Dendritic cell treated with granulocyte-macrophage colony-stimulating factor and Interleukin-4, amounts not matched to agents 40 ng/mL and 50 ng/mL, for 4 days (primary cell): ENCODE measurements around the gene G2E3.
"Not testable (repeated sequence)": the region's sequence is repeated elsewhere in the genome, so short reads cannot be mapped to it uniquely, and the experiment has no call there.

Source experiments
- H3K27ac Mint-ChIP-seq: one replicate; pipeline ENCODE4 v1.8.0; 2022; ENCODE audit warnings: mild to moderate bottlenecking, mixed read lengths
- H3K27me3 Mint-ChIP-seq: one replicate; pipeline ENCODE4 v1.8.0; 2022; ENCODE audit warnings: mild to moderate bottlenecking, mixed read lengths
- H3K36me3 Mint-ChIP-seq: one replicate; pipeline ENCODE4 v1.8.0; 2022; ENCODE audit warnings: low read depth, mixed read lengths
- H3K4me1 Mint-ChIP-seq: one replicate; pipeline ENCODE4 v1.8.0; 2022; ENCODE audit warnings: low read depth, mixed read lengths
- H3K4me3 Mint-ChIP-seq: one replicate; pipeline ENCODE4 v1.8.0; 2022; ENCODE audit warnings: mild to moderate bottlenecking, moderate library complexity, mixed read lengths
- H3K9me3 Mint-ChIP-seq: one replicate; pipeline ENCODE4 v1.8.0; 2022; ENCODE audit warnings: mixed read lengths
- intact Hi-C: fragments of 100-400 bp; cut with micrococcal nuclease; formaldehyde crosslinking; loops from one replicate; pipeline ENCODE4 v1.15.0; 2022

Gene G2E3

DNA sequence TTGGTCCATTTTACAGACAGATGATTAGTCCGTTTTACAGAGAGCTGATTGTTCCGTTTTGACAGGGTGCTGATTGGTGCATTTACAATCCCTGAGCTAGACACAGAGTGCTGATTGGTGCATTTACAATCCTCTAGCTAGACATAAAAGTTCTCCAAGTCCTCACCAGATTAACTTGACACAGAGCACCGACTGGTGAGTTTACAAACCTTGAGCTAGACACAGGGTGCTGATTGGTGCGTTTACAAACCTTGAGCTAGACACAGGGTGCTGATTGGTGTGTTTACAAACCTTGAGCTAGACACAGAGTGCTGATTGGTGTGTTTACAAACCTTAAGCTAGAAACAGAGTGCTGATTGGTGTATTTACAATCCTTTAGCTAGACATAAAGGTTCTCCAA lies 12.2 kb upstream of the G2E3 start:
- H3K27me3 Mint-ChIP-seq, H3K9me3 Mint-ChIP-seq, H3K4me3 Mint-ChIP-seq, H3K4me1 Mint-ChIP-seq, H3K36me3 Mint-ChIP-seq, H3K27ac Mint-ChIP-seq, intact Hi-C loops: not testable (repeated sequence)

DNA sequence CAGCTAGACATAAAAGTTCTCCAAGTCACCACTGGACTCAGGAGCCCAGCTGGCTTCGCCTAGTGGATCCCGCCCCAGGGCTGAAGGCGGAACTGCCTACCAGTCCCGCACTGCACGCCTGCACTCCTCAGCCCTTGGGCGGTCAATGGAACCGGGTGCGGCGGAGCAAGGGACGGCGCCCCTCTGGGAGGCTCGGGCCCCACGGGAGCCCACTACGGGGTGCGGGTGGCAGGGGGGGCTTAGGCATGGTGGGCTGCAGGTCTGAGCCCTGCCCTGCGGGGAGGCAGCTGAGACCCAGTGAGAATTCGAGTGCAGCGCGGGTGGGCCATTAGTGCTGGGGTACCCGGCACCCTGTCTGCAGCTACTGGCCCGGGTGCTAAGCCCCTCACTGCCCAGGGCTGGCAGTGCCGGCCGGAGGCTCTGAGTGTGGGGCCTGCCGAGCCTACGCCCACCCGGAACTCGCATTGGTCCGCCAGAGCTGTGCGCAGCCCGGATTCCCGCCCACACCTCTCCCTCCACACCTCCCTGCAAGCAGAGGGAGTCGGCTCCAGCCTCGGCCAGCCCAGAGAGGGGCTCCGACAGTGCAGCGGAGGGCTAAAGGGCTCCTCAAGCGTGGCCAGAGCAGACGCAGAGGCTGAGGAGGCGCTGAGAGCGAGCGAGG lies 11.4 kb upstream of the G2E3 start:
- no peaks in the 10 kb centered on the region for H3K9me3 Mint-ChIP-seq
- H3K4me3 Mint-ChIP-seq = no peak overlapping the region
- intact Hi-C loops = no loop called here
- peaks cover 6% of the 10 kb centered on the region for H3K27me3 Mint-ChIP-seq
- no peak overlapping the region for H3K27ac Mint-ChIP-seq
- H3K4me1 Mint-ChIP-seq = no peaks in the 10 kb centered on the region
- no peaks in the 10 kb centered on the region for H3K36me3 Mint-ChIP-seq

DNA sequence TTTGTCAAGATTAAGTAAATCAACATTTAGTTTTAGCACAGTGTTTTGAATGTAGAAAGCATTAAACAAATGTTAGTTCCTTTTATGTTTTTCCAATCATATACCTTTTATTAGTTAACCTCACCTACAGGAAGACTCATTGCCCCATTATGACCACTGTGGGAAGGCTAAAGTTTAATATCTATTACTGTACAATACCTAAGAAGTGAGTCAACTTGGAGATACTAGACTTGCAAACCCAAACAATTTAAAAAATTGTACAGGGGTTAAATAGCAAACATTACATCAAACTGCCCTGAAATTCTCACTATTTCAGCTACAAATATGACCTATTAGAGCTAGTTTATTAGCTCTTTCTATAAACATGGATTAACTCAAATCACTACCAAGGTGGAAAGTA lies 8.6 kb upstream of the G2E3 start:
- intact Hi-C loops = no loop called here
- H3K9me3 Mint-ChIP-seq = no peaks in the 10 kb centered on the region
- no peaks in the 10 kb centered on the region for H3K36me3 Mint-ChIP-seq
- H3K27ac Mint-ChIP-seq = no peak overlapping the region
- peaks cover 5% of the 10 kb centered on the region for H3K4me1 Mint-ChIP-seq
- no peak overlapping the region for H3K4me3 Mint-ChIP-seq
- peaks cover 6% of the 10 kb centered on the region for H3K27me3 Mint-ChIP-seq

DNA sequence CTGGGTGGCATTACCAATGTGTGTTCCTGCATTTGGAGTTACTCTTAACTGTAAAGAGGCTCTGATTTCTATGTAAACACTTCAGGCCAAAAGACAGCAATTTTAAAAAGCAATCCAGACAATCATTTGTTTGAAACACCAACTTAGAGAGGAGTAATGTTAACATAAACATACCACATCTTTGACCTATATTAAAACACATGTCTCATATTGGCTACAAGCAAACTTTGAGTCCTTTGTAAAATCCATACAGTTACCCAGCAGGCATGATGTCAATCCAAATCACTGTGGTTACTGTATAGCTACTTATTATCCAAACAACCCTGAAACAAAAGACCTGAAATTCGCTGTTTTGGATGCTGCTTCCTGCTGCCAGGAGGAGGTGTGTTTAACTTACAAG lies 7.5 kb upstream of the G2E3 start:
- Mint-ChIP-seq H3K36me3 (no peaks in the 10 kb centered on the region), H3K4me1 (peaks cover 5% of the 10 kb centered on the region), H3K9me3 (no peaks in the 10 kb centered on the region), H3K27ac (no peak overlapping the region), H3K27me3 (peaks cover 6% of the 10 kb centered on the region), H3K4me3 (no peak overlapping the region)
- intact Hi-C loops = no loop called here

DNA sequence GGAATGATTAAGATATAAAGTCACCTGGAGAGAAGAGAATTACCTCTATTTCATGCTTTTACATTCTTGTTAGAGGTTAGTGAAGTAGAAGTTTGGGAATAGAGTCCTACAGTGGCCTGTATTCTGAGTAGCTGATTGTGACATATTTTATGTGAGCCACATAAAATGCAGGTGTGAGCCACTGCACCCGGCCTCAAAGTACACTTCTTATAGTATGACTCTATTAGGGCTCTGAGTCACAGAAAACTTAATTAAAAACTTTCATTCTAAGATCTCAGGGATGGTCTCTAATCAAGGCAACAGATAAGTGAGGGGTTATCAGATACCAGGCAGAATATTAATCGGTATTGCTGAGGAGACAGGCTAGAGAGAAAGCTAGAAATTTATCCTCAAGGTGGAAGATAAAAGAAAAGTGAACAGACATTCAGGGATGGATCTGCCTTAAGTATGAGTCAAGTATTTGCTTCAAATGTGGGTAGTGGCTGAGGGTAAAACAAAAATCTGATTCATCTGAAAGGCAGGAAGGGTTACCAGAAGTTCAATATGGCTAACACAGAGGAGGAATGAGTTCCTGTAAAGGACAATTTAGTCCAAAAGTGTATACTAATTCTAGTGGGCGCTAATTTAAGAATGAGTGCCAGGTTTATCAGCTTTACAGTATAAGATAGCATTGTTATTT lies 5.5 kb upstream of the G2E3 start:
- Mint-ChIP-seq H3K9me3 (no peaks in the 10 kb centered on the region), H3K36me3 (no peaks in the 10 kb centered on the region), H3K4me1 (peaks cover 5% of the 10 kb centered on the region), H3K27ac (no peak overlapping the region), H3K4me3 (no peak overlapping the region), H3K27me3 (peaks cover 8% of the 10 kb centered on the region)
- intact Hi-C loops = no loop called here

DNA sequence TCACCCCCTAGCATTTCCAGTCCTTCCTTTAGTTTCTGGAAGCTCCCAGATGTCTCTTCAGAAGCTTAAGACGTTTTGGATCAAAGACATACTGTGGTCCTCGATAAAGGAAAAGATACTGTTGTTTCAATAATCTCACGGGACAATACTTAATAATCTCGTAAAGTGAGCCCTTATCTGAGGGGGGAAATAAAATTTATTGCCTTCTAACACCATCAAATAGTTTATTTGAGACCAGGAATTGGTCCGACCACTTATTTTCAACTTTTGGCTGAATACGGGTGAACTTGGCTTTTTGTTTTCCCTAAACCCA lies 640 bp upstream of the G2E3 start:
- intact Hi-C loops = loop anchor here (5.0 kb wide), 1 partner anchor 49 kb away; no protein-coding TSS in a partner anchor
- Mint-ChIP-seq H3K27me3 (peaks cover 2% of the 10 kb centered on the region), H3K4me1 (peaks cover 19% of the 10 kb centered on the region), H3K27ac (peak overlapping the region; percentile 99), H3K36me3 (peaks cover 24% of the 10 kb centered on the region), H3K9me3 (no peaks in the 10 kb centered on the region), H3K4me3 (peak overlapping the region; percentile 100)

- Mint-ChIP-seq H3K9me3 (no peaks in the 10 kb centered on the region), H3K4me3 (peak overlapping the region; percentile 100), H3K4me1 (peaks cover 18% of the 10 kb centered on the region), H3K27ac (peak overlapping the region; percentile 99), H3K36me3 (peaks cover 29% of the 10 kb centered on the region), H3K27me3 (peaks cover 2% of the 10 kb centered on the region)
- intact Hi-C loops = loop anchor here (1.0 to 5.0 kb wide), 2 partner anchors 48 to 63 kb away; partner anchors contain the start of gene SCFD1
These were observed 707 bp downstream of the G2E3 start for GRCh38 chr14:30559638-30560091.

GRCh38 chr14:30560581-30560980 lies 1.6 kb downstream of the G2E3 start:
- Mint-ChIP-seq H3K27me3 (peaks cover 2% of the 10 kb centered on the region), H3K9me3 (no peaks in the 10 kb centered on the region), H3K27ac (no peak overlapping the region), H3K36me3 (peaks cover 29% of the 10 kb centered on the region), H3K4me1 (peaks cover 18% of the 10 kb centered on the region), H3K4me3 (no peak overlapping the region)
- intact Hi-C loops = no loop called here

DNA sequence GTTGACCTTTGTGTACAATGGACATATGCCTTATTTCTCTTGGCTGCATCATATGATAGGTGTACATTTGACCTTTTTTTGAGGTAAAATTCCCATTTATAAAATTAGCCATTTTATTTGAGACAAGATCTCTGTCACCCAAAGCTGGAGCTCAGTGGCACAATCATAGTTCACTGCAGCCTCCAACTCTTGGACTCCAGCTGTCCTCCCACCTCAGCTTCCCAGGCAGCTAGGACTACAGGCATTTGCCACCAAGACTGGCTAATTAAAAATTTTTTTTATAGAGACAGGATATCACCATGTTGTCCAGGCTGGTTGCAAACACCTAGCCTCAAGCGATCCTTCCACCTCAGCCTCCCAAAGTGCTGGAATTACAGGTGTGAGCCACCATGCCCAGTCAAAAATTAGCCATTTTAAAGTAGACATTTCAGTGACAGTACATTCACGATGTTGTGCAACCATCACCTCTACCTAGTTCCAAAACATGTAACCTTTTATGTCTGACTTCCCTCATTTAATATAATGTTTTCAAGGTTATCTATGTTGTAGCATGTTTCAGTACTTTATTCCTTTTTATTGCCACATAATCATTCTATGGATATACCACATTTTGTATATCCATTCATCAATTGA lies 5.4 kb downstream of the G2E3 start:
- intact Hi-C loops = no loop called here
- H3K27me3 Mint-ChIP-seq = no peaks in the 10 kb centered on the region
- H3K9me3 Mint-ChIP-seq = no peaks in the 10 kb centered on the region
- peaks cover 23% of the 10 kb centered on the region for H3K36me3 Mint-ChIP-seq
- no peak overlapping the region for H3K4me3 Mint-ChIP-seq
- peaks cover 46% of the 10 kb centered on the region for H3K4me1 Mint-ChIP-seq
- no peak overlapping the region for H3K27ac Mint-ChIP-seq

- intact Hi-C loops = no loop called here
- no peaks in the 10 kb centered on the region for H3K9me3 Mint-ChIP-seq
- peaks cover 51% of the 10 kb centered on the region for H3K4me1 Mint-ChIP-seq
- no peak overlapping the region for H3K27ac Mint-ChIP-seq
- peaks cover 22% of the 10 kb centered on the region for H3K36me3 Mint-ChIP-seq
- no peaks in the 10 kb centered on the region for H3K27me3 Mint-ChIP-seq
- no peak overlapping the region for H3K4me3 Mint-ChIP-seq
These were observed 5.9 kb downstream of the G2E3 start for GRCh38 chr14:30564868-30565248.

- peaks cover 57% of the 10 kb centered on the region for H3K4me1 Mint-ChIP-seq
- no peaks in the 10 kb centered on the region for H3K9me3 Mint-ChIP-seq
- H3K27me3 Mint-ChIP-seq = no peaks in the 10 kb centered on the region
- intact Hi-C loops = no loop called here
- no peaks in the 10 kb centered on the region for H3K36me3 Mint-ChIP-seq
- H3K27ac Mint-ChIP-seq = no peak overlapping the region
- no peak overlapping the region for H3K4me3 Mint-ChIP-seq
These were observed 10.4 kb downstream of the G2E3 start for GRCh38 chr14:30569216-30569902.

GRCh38 chr14:30569903-30570226 lies 10.9 kb downstream of the G2E3 start:
- no peak overlapping the region for H3K27ac Mint-ChIP-seq
- no peak overlapping the region for H3K4me3 Mint-ChIP-seq
- no peaks in the 10 kb centered on the region for H3K36me3 Mint-ChIP-seq
- H3K4me1 Mint-ChIP-seq = peaks cover 62% of the 10 kb centered on the region
- intact Hi-C loops = no loop called here
- H3K9me3 Mint-ChIP-seq = no peaks in the 10 kb centered on the region
- no peaks in the 10 kb centered on the region for H3K27me3 Mint-ChIP-seq

- H3K4me1 Mint-ChIP-seq = peaks cover 69% of the 10 kb centered on the region
- intact Hi-C loops = no loop called here
- no peak overlapping the region for H3K4me3 Mint-ChIP-seq
These were observed 13.3 kb downstream of the G2E3 start for GRCh38 chr14:30572237-30572636.

DNA sequence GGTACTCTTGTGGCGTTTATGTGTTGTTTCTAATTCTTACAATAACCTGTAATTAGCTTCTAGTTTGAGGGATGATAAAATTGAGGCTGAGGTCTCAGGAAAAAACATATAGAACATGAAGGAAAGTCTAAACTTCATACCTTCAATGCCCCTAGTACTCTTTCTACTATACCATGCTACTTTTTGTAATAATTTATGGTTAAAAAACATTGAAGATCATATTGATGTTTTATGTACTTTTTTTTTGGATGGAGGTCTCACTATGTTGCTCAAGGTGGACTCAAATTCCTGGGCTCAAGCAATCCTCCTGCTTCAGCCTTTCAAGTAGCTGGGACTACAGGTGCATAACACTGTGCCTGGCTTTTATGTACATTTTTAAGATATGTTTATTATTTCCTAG lies 13.8 kb downstream of the G2E3 start:
- H3K4me3 Mint-ChIP-seq = no peak overlapping the region
- no peaks in the 10 kb centered on the region for H3K36me3 Mint-ChIP-seq
- peaks cover 69% of the 10 kb centered on the region for H3K4me1 Mint-ChIP-seq
- H3K9me3 Mint-ChIP-seq = no peaks in the 10 kb centered on the region
- intact Hi-C loops = no loop called here
- no peak overlapping the region for H3K27ac Mint-ChIP-seq
- H3K27me3 Mint-ChIP-seq = no peaks in the 10 kb centered on the region

More at GRCh38 chr14:30572237-30572636, 13.3 kb downstream of the G2E3 start:
- Mint-ChIP-seq H3K36me3 (no peaks in the 10 kb centered on the region), H3K27ac (no peak overlapping the region), H3K9me3 (no peaks in the 10 kb centered on the region), H3K27me3 (no peaks in the 10 kb centered on the region)
